ENCODE results near the gene DAGLA. TPM values are rescaled to one million over a fixed set of nuclear protein-coding genes. Genes with fewer than 3 reads are reported as not detected.

Gene DAGLA
- total and polyA plus RNA-seq, 2 of the 13 experiments (the other 11 are each of a cell fraction or from before 2014, with no cell fraction given) = 2.6 to 3.9 TPM

- Histone ChIP-seq H3K79me2 (ENCODE audit: insufficient read depth, low read length) (peaks cover 5% of the 10 kb centered on the region), H3K9ac (ENCODE audit: insufficient read depth, low read depth, low read length) (no peak overlapping the region), H3K36me3 (replicated peaks in 1 of 2; ENCODE audit: control insufficient read depth in 1 of 2, insufficient read depth in 2 of 2, low read length in 2 of 2) (peaks cover 0 to 9% of the 10 kb centered on the region in 2 experiments; a peak in 4 of 5 replicates), H3K4me1 (ENCODE audit: insufficient read depth, low read length) (peaks cover 11% of the 10 kb centered on the region), H3K27ac (ENCODE audit: extremely low read length, insufficient read depth, low read length) (no peak overlapping the region), H3K4me2 (ENCODE audit: low read depth, low read length) (no peak overlapping the region), H2AFZ (ENCODE audit: low read length) (no peak overlapping the region), H3K4me3 (replicated peaks in 1 of 3; ENCODE audit: insufficient read depth in 1 of 3, low read depth in 2 of 3, low read length in 3 of 3) (no peak overlapping the region), H4K20me1 (ENCODE audit: insufficient read depth, low read length) (no peaks in the 10 kb centered on the region), H3K9me3 (ENCODE audit: low read length) (no peaks in the 10 kb centered on the region), H3K27me3 (ENCODE audit: control insufficient read depth in 1 of 2, insufficient read depth in 2 of 2, low read length in 2 of 2) (no peaks in the 10 kb centered on the region)
- in situ Hi-C loops (cut with HindIII; ENCODE audit: extremely low pct_ligation_motif_present, low pct_unique_long_range_greater_than_20kb) = no loop called here
- ChIA-PET POLR2A (interaction anchor here (1.3 kb wide), 1 partner anchor 28 kb away, joined by 3 read pairs; no protein-coding TSS in a partner anchor), CTCF (ENCODE audit: low intra/inter-chr PET ratio, low total read pairs) (no interaction called here)
- intact Hi-C loops (cut with micrococcal nuclease; ENCODE audit: unreplicated experiment) = no loop called here
- DNase-seq (ENCODE audit: low spot score) (no peak), FAIRE-seq (no peak), ATAC-seq (no peak)
- WGBS (ENCODE audit: low lambda C conversion rate) = 97% methylated on average over 12 of the region's 14 CpGs
- no TSS peak for BruUV-seq (replicated peaks)
- TF ChIP-seq PAX8 (CRISPR knock-in tag; IDR thresholded peaks at IDR 0.05; ENCODE audit: borderline replicate concordance) (no peak), ZNF276 (CRISPR knock-in tag; IDR thresholded peaks at IDR 0.05; ENCODE audit: low read depth) (no peak), PRDM4 (CRISPR knock-in tag; IDR thresholded peaks at IDR 0.05; ENCODE audit: borderline replicate concordance) (no peak), HNRNPK (IDR thresholded peaks at IDR 0.05; ENCODE audit: low read depth, low read length, poor library complexity, severe bottlenecking) (no peak), ZNF512 (CRISPR knock-in tag; IDR thresholded peaks at IDR 0.05) (no peak), CBX5 (CRISPR knock-in tag; IDR thresholded peaks at IDR 0.05; ENCODE audit: borderline replicate concordance) (no peak), NR2F1 (CRISPR knock-in tag; IDR thresholded peaks at IDR 0.05) (no peak), ZNF737 (CRISPR knock-in tag; IDR thresholded peaks at IDR 0.05; ENCODE audit: borderline replicate concordance) (no peak), ZNF800 (CRISPR knock-in tag; IDR thresholded peaks at IDR 0.05) (no peak), PRDM15 (CRISPR knock-in tag; IDR thresholded peaks at IDR 0.05) (no peak), ZNF235 (CRISPR knock-in tag; IDR thresholded peaks at IDR 0.05; ENCODE audit: borderline replicate concordance) (no peak)
Measured at GRCh38 chr11:61711037-61711436, 30.8 kb downstream of the DAGLA start.
